IPS-11a (cell line): ENCODE measurements around the gene NUBPL.
"Not testable (repeated sequence)": the region's sequence is repeated elsewhere in the genome, so short reads cannot be mapped to it uniquely, and the experiment has no call there.

Experiments
- H3K4me3 ChIP-seq: one replicate; pipeline ENCODE4 v1.5.1; 2013; ENCODE audit warnings: low read depth, low read length, control low read depth

The NUBPL gene

GRCh38 chr14:31868096-31868495 is 306.9 kb downstream of the NUBPL start:
- not testable (repeated sequence) for H3K4me3 ChIP-seq

GRCh38 chr14:31876741-31877140 is 315.5 kb downstream of the NUBPL start:
- no peak overlapping the region for H3K4me3 ChIP-seq

GRCh38 chr14:31877255-31877798 is 316.1 kb downstream of the NUBPL start:
- H3K4me3 ChIP-seq = no peak overlapping the region

- no peak overlapping the region for H3K4me3 ChIP-seq
Measured at GRCh38 chr14:31879661-31880348, 318.6 kb downstream of the NUBPL start.

- H3K4me3 ChIP-seq = no peak overlapping the region
Measured at GRCh38 chr14:31880935-31881334, 319.7 kb downstream of the NUBPL start.

DNA sequence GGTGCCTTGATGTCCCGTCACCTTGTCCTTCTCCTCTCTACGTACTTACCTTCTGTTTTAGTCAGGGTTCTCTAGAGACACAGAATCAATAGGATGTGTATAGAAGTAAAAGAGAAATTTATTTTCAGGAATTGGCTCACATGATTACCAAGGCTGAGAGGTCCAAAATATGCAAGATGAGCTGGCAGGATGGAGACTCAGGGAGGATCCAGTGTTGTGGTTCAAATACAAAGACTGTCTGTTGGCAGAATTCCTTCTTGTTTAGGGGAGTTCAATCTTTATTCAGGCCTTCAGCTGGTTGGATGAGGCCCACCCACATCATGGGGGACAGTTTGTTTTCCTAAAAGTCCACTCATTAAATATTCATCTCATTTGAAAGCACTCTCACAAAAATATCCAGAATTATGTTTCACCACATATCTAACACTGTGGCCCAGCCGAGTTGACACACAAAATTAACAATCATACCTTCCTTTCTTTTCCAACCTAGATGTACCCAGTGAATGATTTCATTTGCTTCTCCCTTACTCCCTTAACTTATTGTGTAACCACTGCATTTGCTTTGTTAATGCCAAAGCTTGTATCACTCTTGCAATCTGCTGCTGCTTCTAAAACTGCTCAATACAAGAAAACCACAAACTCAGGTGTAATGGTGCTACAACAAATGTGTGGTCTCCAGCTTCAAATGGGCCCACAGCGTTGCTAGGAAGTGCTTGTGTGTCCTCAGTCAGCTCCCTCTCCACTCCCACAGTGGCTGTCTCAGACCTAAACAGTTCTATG is 320.5 kb downstream of the NUBPL start:
- no peak overlapping the region for H3K4me3 ChIP-seq

- H3K4me3 ChIP-seq = no peak overlapping the region
Measured at GRCh38 chr14:31884238-31884637, 323.0 kb downstream of the NUBPL start.

DNA sequence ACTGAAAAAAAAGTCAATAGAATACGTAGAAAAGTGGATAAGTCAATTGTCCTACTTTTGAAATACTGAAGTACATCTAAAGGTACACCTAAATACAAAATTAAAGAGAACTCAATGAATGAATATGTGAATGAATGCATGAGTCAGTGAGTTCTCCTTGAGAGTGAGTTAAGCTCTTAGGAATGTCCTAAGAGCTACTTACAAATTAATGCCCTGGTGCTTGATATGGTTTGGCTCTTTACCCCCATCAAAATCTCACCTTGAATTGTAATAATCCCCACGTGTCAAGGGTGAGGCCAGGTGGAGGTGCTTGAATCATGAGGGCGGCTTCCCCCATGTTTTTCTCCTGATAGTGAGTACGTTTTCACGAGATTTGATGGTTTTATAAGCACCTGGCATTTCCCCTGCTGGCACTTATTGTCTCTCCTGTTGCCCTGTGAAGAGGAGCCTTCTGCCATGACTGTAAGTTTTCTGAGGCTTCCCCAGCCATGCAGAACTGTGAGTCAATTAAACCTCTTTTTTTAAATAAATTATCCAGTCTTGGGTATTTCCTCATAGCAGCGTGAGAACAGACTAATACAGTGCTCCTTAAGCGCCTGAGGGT is 323.7 kb downstream of the NUBPL start:
- no peak overlapping the region for H3K4me3 ChIP-seq

GRCh38 chr14:31886156-31886835 is 325.1 kb downstream of the NUBPL start:
- H3K4me3 ChIP-seq = no peak overlapping the region

DNA sequence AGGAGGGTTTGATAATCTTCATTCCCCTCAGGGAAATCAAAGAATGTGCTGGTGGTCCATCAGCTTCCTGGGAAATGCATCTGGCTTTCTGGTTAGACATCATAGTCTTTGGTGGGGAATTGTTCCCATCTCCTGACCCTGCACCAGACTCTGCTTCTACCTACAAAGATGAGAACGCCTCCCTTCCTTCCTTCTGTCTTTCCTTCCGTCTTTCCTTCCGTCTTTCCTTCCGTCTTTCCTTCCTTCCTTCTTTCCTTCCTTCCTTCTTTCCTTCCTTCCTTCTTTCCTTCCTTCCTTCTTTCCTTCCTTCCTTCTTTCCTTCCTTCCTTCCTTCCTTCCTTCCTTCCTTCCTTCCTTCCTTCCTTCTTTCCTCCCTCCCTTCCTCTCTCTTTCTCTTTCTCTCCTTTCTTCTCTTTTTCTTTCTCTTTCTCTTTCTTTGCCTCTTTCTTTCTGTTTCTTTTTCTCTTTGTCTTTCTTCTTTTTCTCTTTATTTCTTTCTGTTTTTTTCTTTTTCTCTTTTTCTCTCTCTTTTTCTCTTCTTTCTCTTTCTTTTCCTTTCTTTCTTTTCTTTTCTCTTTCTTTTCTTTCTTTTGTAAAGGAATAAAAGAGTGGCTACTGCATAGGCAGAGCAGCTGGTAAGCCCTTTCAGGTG is 326.9 kb downstream of the NUBPL start:
- H3K4me3 ChIP-seq = no peak overlapping the region

DNA sequence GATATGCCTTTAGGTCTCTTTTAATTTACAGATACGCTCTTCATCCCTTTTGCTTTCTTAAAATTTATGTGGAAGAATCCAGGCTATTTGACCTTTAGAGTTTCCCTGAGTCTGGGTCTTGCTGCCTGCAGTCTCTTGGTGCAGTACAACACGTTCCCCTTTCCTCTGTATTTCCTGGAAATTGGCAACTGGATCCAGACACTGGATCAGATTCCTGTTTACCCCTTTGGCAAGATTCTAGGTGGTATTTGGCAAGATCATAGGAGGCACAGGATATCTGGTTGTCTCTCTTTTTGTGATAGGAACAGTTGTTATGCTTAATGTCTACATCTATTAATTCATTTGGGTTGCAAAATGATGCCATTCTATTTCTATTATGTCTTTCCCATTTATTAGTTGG is 328.1 kb downstream of the NUBPL start:
- no peak overlapping the region for H3K4me3 ChIP-seq

DNA sequence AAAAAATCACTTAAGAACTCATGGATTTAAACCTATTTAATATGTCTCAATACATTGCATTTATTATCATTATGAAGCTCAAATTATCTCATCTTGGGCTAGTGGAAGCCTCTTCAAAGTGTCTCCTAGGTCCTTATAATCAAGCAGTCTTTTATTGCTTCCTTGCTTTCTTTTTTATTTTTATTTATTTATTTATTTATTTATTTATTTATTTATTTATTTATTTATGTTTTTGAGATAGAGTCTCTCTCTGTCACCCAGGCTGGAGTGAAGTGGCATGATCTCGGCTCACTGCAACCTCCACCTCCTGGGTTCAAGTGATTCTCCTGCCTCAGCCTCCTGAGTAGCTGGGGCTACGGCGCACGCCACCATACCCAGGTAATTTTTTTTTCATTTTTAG is 329.0 kb downstream of the NUBPL start:
- not testable (repeated sequence) for H3K4me3 ChIP-seq

DNA sequence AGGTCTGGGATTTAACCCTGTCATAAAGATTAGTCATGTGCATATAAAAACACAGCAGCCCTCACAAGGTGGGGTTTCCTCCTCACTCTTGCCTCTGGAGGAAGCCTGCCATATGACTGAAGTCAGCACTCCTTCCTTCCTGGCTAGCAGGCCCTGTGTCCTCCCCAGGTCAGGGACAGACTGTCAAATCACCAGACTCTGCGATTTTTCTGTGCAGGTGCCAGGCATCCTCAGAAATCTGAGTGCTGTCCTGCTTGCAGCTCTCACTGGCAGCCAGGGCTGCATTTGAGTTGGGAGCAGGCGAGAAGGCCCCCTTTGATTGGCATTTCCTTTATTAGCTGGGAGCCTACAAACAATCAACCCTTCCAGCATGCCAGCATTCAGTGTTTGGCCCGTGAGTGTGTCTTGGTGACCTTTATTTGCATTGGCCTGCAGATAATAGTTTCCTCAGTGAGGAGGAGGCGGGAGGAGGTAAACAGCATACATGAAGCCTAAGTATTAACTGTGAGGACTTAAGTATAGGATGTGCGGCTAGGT is 332.1 kb downstream of the NUBPL start:
- no peak overlapping the region for H3K4me3 ChIP-seq

GRCh38 chr14:31894351-31894750 is 333.1 kb downstream of the NUBPL start:
- H3K4me3 ChIP-seq = no peak overlapping the region

- no peak overlapping the region for H3K4me3 ChIP-seq
Measured at GRCh38 chr14:31895206-31895605, 334.0 kb downstream of the NUBPL start.

DNA sequence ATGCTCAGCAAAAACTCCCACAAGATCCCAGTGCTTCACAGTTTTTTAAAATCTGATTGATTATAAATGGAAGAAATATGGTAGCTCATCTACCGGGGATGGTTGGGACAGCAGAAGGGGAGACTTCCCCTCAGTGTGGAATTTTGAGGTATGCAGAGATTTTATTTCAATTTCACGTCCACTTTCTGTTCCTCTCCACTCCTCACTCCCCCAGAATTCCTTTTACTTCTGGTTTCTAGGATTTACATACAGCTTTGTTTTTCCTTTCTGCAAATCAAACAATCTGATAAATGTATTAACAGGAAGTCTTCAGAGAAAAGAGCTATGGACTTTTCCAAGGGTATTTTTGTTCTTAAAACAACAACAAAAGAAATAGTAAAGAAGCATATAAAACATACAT is 334.4 kb downstream of the NUBPL start:
- H3K4me3 ChIP-seq = no peak overlapping the region

- H3K4me3 ChIP-seq = no peak overlapping the region
Measured at GRCh38 chr14:31897581-31898186, 336.5 kb downstream of the NUBPL start.

- H3K4me3 ChIP-seq = no peak overlapping the region
Measured at GRCh38 chr14:31898838-31899528, 337.8 kb downstream of the NUBPL start.

- H3K4me3 ChIP-seq = no peak overlapping the region
Measured at GRCh38 chr14:31902002-31902401, 340.8 kb downstream of the NUBPL start.
